NCI-H128 (cell line): ENCODE measurements around the gene OBSCN.

Experiments
- DNase-seq: peaks from one replicate; lab custom pipeline; 2025; ENCODE audit not compliant: unreplicated experiment; lab: John Stamatoyannopoulos, UW

Gene OBSCN

DNA sequence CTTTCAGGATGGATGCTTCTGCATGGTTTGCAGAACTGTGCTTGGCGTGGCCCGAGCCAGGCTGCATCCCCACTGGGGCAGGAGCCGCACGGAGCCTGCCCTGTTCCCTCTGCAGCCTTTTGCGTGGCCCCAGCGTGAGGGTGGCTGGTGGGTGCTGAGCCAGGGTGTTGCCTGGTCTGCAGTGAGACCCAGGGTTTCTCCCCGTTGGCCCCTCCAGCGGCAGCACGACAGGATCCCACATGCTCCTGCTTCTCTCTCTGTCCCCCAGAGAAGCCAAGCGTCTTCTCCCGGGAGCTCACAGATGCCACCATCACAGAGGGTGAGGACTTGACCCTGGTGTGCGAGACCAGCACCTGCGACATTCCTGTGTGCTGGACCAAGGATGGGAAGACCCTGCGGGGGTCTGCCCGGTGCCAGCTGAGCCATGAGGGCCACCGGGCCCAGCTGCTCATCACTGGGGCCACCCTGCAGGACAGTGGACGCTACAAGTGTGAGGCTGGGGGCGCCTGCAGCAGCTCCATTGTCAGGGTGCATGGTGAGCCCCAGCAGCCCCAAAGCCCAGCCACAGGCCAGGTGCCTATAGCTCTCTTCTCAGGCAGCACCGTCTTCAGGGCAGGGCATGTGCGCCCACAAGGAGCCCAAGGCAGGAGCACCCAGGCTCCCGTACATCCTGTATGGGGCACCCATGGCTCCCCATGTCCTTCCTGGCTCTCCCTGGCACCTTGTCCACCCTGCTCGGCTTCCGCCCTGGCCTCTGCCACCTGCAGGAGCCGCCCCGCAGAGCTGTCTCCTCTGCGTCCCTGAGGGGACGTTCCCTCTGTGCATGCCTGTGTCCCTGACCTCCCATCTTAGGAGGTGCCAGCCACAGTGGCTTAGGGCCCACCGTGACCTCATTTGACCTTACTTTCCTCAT is 78.9 kb downstream of the OBSCN start:
- no peak for DNase-seq

DNA sequence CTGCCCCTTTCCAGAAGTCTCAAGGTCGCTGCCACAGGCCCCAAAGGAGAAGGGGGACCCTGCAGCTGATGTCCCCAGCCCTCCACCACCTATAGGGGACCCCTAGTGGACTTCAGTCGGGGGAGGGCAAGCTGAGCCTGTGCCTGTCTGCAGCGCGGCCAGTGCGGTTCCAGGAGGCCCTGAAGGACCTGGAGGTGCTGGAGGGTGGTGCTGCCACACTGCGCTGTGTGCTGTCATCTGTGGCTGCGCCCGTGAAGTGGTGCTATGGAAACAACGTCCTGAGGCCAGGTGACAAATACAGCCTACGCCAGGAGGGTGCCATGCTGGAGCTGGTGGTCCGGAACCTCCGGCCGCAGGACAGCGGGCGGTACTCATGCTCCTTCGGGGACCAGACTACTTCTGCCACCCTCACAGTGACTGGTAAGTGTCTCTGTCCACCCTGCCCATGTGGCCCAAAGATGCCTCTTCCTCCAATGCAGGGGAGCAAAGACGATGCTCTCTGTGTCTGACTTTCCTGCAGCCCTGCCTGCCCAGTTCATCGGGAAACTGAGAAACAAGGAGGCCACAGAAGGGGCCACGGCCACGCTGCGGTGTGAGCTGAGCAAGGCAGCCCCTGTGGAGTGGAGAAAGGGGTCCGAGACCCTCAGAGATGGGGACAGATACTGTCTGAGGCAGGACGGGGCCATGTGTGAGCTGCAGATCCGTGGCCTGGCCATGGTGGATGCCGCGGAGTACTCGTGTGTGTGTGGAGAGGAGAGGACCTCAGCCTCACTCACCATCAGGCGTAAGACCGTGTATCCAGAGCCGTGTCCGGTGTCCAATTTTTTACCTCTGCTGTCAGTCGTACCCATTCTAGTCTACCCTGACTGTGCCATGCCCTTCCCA is 79.9 kb downstream of the OBSCN start:
- no peak for DNase-seq

DNA sequence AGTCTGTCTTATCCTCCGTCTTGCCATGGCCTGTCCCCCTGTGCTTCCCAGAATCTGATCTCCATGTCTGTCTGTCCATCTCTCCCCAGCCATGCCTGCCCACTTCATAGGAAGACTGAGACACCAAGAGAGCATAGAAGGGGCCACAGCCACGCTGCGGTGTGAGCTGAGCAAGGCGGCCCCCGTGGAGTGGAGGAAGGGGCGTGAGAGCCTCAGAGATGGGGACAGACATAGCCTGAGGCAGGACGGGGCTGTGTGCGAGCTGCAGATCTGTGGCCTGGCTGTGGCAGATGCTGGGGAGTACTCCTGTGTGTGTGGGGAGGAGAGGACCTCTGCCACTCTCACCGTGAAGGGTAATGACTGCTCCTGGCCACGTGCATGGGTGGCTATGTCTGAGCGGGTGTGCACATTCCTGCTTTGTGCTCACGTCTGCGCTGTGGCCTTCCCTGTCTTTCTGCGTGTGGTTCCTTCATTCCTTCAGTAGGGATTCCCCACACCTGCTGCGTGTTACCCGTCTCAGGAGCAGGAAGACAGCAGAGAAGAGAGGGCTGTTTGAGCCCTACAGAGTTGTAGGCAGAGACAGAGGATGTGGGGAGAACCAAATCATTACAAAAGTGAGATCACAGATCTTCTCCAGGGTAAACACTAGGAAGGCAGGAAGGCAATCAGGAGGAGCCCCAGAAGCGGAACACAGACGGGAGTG is 80.8 kb downstream of the OBSCN start:
- DNase-seq, result no peak

- no peak for DNase-seq
Observed at GRCh38 chr1:228289239-228289849, 81.5 kb downstream of the OBSCN start.

GRCh38 chr1:228289996-228290881 is 82.4 kb downstream of the OBSCN start:
- no peak for DNase-seq

DNA sequence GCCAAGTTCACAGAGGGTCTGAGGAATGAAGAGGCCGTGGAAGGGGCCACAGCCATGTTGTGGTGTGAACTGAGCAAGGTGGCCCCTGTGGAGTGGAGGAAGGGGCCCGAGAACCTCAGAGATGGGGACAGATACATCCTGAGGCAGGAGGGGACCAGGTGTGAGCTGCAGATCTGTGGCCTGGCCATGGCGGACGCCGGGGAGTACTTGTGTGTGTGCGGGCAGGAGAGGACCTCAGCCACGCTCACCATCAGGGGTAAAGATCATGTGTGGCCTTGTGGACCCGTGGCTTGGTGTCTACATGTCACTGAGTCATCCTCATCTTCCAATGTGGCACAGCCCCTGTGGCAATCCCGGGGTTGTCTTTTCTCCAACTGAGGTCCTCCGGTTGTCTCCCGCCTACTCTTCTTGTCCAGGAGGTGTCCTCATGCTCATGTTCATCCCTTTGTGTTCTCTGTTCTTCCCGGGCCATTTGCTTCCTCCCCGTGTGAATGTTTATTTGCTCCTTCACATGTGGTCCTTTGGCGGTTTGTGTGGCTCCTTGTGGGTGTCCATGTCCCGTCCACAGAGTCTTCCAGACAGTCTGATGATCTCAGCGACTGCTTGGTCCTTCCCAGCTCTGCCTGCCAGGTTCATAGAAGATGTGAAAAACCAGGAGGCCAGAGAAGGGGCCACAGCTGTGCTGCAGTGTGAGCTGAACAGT is 84.2 kb downstream of the OBSCN start:
- no peak for DNase-seq

DNA sequence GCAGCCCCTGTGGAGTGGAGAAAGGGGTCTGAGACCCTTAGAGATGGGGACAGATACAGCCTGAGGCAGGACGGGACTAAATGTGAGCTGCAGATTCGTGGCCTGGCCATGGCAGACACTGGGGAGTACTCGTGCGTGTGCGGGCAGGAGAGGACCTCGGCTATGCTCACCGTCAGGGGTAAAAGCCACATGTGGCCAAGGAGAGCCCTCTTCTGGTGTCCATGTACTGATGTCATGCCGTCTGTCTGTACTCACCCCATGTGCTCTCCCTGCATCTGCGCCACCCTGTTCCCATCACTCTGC is 84.7 kb downstream of the OBSCN start:
- DNase-seq, result no peak

DNA sequence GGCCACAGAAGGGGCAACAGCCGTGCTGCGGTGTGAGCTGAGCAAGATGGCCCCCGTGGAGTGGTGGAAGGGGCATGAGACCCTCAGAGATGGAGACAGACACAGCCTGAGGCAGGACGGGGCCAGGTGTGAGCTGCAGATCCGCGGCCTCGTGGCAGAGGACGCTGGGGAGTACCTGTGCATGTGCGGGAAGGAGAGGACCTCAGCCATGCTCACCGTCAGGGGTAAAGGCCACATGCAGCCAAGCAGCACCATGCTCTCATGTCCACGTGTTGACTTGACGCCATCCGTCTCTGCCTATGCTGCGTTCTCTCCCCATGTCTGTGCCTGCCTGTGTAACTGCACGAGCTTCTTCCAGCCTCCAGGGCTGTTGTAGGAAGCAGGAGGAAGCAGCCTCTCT is 85.5 kb downstream of the OBSCN start:
- no peak for DNase-seq

GRCh38 chr1:228293816-228294500 is 86.1 kb downstream of the OBSCN start:
- no peak for DNase-seq

DNA sequence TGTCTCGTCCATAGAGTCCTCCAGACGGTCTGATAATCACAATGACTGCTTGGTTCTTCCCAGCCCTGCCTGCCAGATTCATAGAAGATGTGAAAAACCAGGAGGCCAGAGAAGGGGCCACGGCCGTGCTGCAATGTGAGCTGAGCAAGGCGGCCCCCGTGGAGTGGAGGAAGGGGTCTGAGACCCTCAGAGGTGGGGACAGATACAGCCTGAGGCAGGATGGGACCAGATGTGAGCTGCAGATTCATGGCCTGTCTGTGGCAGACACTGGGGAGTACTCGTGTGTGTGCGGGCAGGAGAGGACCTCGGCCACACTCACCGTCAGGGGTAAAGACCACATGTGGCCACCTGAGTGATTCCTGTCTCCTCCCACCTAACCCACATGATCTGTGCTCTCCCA is 86.9 kb downstream of the OBSCN start:
- no peak for DNase-seq

GRCh38 chr1:228295201-228295600 is 87.4 kb downstream of the OBSCN start:
- DNase-seq, result no peak

DNA sequence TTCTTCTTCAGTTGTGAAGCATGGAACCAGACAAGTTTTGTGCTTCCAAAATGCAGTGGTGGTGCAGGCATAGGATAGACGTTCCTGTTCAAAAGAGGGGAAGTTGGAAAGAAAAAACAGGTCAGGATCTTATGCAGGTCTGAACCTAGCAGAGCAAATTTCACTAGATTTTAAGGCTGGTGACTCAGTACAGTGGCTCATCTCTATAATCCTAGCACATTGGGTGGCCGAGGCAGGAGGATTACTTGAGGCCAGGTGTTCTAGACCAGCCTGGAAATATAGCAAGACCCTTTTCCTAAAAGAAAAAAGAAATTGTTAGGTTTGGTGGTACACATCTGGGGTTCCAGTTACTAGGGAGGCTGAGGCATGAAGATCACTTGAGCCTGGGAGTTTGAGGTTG is 88.1 kb downstream of the OBSCN start:
- DNase-seq, result no peak

- DNase-seq, result no peak
Observed at GRCh38 chr1:228297242-228297641, 89.4 kb downstream of the OBSCN start.

DNA sequence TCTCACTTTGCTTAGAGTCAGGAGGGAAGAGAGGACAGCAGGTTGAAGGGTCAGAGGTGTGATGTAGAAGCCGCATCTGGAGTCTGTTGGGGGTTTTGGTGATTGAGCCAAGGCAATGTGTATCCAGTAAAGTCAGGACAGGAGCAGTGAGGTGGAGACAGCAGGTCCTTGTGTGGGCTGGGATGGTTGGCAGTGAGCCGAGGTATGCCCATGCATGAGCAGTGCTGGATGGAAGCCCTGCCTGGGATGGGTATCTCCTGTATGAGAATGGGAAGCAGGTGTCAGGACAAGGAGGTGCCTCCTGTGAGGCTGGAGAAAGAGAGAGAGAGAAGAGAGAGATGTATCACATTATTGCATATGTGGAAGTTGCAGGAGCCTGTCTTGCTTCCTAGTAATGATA is 90.0 kb downstream of the OBSCN start:
- no peak for DNase-seq

DNA sequence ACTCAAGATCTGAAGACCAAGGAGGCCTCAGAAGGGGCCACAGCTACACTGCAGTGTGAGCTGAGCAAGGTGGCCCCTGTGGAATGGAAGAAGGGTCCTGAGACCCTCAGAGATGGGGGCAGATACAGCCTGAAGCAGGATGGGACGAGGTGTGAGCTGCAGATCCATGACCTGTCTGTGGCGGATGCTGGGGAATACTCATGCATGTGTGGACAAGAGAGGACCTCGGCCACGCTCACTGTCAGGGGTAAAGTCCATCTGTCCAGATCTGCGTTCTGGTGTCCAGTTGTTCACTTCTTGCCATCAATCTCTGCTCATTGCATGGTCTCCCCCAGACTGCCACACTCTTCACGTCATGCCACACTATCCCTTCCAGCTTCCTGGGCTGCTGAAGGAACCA is 90.6 kb downstream of the OBSCN start:
- no peak for DNase-seq

GRCh38 chr1:228299211-228299610 is 91.4 kb downstream of the OBSCN start:
- DNase-seq, result no peak

- no peak for DNase-seq
Observed at GRCh38 chr1:228299901-228300300, 92.1 kb downstream of the OBSCN start.

DNA sequence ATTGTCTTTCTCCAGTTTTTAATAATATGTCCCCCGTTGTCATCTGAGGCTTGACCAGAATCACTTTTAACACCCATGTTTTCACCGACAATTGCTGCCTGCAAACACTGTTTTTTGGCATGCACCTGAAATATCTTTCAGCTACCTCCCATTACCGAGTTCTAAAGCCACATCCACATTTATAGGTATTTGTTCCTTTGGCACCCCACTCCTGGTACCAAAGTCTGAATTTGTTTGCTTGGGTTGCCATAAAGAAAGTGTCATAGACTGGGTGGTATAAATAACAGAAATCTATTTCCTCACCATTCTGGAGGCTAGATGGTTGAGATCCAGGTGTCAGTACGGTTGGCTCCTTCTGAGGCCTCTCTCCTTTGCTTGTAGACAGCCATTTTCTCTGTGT is 94.2 kb downstream of the OBSCN start:
- no peak for DNase-seq

DNA sequence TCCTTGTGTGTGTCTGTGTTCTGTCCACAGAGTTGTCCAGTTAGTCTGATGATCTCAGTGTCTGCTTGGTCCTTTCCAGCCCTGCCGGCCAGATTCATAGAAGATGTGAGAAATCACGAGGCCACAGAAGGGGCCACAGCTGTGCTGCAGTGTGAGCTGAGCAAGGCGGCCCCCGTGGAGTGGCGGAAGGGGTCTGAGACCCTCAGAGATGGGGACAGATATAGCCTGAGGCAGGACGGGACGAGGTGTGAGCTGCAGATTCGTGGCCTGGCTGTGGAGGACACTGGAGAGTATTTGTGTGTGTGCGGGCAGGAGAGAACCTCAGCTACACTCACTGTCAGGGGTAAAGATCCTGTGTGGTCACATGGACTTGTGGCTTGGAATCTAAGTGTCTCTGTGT is 95.8 kb downstream of the OBSCN start:
- DNase-seq, result no peak
